SJCRH30 (cell line): ENCODE data around the gene GRM8. TPM values are rescaled to one million over a fixed set of nuclear protein-coding genes. Genes with fewer than 3 reads are reported as not detected.
A peak's percentile ranks its signal among the peaks of the same experiment; 100 is the strongest.

Experiments used
- DNase-seq, 2 experiments: peaks; one replicate each; pipeline ENCODE4 v3.0.0-alpha.2; 2015 to 2020
- H3K27ac ChIP-seq: fragments of 250-450 bp; sonication (Bioruptor Pico); 2 replicates; pipeline ENCODE4 v1.5.1; 2020; ENCODE audit warnings: mild to moderate bottlenecking, moderate library complexity
- H3K27me3 ChIP-seq: fragments of 250-450 bp; sonication (Bioruptor Pico); 2 replicates; pipeline ENCODE4 v1.5.1; 2020; ENCODE audit warnings: mild to moderate bottlenecking, moderate library complexity
- H3K36me3 ChIP-seq: fragments of 250-450 bp; sonication (Bioruptor Pico); 2 replicates; pipeline ENCODE4 v1.5.1; 2020; ENCODE audit warnings: mild to moderate bottlenecking, moderate library complexity
- H3K4me1 ChIP-seq: fragments of 250-450 bp; sonication (Bioruptor Pico); 2 replicates; pipeline ENCODE4 v1.5.1; 2020; ENCODE audit warnings: mild to moderate bottlenecking, moderate library complexity
- H3K4me3 ChIP-seq: fragments of 250-450 bp; sonication (Bioruptor Pico); 2 replicates; pipeline ENCODE4 v1.5.1; 2020; ENCODE audit warnings: mild to moderate bottlenecking, moderate library complexity
- H3K9me3 ChIP-seq: fragments of 250-450 bp; sonication (Bioruptor Pico); replicated peaks from 2 replicates; pipeline ENCODE4 v1.5.1; 2020; ENCODE audit warnings: mild to moderate bottlenecking, moderate library complexity
- total RNA-seq: library from RNA; depleted of rRNA; stranded (reverse); fragments of >200 nt; shearing (Covaris generic); gene quantifications from 2 replicates; pipeline ENCODE4 v1.2.3, GENCODE V29; 2014

The GRM8 gene
- total RNA-seq, 1 experiment from 2014 or later, result 0.36 TPM

- H3K27ac ChIP-seq, result no peak overlapping the region
- H3K4me3 ChIP-seq, result no peak overlapping the region
- H3K27me3 ChIP-seq, result no peaks in the 10 kb centered on the region
- H3K36me3 ChIP-seq, result no peaks in the 10 kb centered on the region
- H3K9me3 ChIP-seq, result no peaks in the 10 kb centered on the region
- DNase-seq, result no peak
- peaks cover 25% of the 10 kb centered on the region for H3K4me1 ChIP-seq
These were observed 799.6 kb downstream of the GRM8 start for GRCh38 chr7:126453104-126453503.

- H3K9me3 ChIP-seq, result no peaks in the 10 kb centered on the region
- peaks cover 40% of the 10 kb centered on the region for H3K4me1 ChIP-seq
- no peaks in the 10 kb centered on the region for H3K36me3 ChIP-seq
- no peaks in the 10 kb centered on the region for H3K27me3 ChIP-seq
- peak overlapping the region; percentile 90 for H3K27ac ChIP-seq
- peak overlapping the region; percentile 27 for H3K4me3 ChIP-seq
- no peak for DNase-seq
These were observed 802.5 kb downstream of the GRM8 start for GRCh38 chr7:126450269-126450671.

- peaks cover 40% of the 10 kb centered on the region for H3K4me1 ChIP-seq
- peak overlapping the region; percentile 90 for H3K27ac ChIP-seq
- no peaks in the 10 kb centered on the region for H3K36me3 ChIP-seq
- DNase-seq, result peak; percentile 79 to 92
- peak overlapping the region; percentile 27 for H3K4me3 ChIP-seq
- no peaks in the 10 kb centered on the region for H3K9me3 ChIP-seq
- H3K27me3 ChIP-seq, result no peaks in the 10 kb centered on the region
These were observed 803.0 kb downstream of the GRM8 start for GRCh38 chr7:126449611-126450268.

GRCh38 chr7:126447984-126448383, 804.8 kb downstream of the GRM8 start:
- DNase-seq, result no peak
- Histone ChIP-seq H3K4me3 (no peak overlapping the region), H3K9me3 (no peaks in the 10 kb centered on the region)

GRCh38 chr7:126445991-126446390, 806.8 kb downstream of the GRM8 start:
- H3K36me3 ChIP-seq, result no peaks in the 10 kb centered on the region
- H3K9me3 ChIP-seq, result no peaks in the 10 kb centered on the region
- no peaks in the 10 kb centered on the region for H3K27me3 ChIP-seq
- peak; percentile 32 to 66 for DNase-seq
- peak overlapping the region; percentile 14; the same call in 1 of the 2 replicates for H3K27ac ChIP-seq
- H3K4me3 ChIP-seq, result no peak overlapping the region
- H3K4me1 ChIP-seq, result peaks cover 55% of the 10 kb centered on the region

More at GRCh38 chr7:126447984-126448383, 804.8 kb downstream of the GRM8 start:
- Histone ChIP-seq H3K27ac (no peak overlapping the region), H3K27me3 (no peaks in the 10 kb centered on the region), H3K4me1 (peaks cover 43% of the 10 kb centered on the region), H3K36me3 (no peaks in the 10 kb centered on the region)

GRCh38 chr7:126443951-126444350, 808.8 kb downstream of the GRM8 start:
- H3K9me3 ChIP-seq, result no peaks in the 10 kb centered on the region
- no peaks in the 10 kb centered on the region for H3K27me3 ChIP-seq
- DNase-seq, result no peak
- H3K36me3 ChIP-seq, result no peaks in the 10 kb centered on the region
- peaks cover 36% of the 10 kb centered on the region for H3K4me1 ChIP-seq
- no peak overlapping the region for H3K27ac ChIP-seq
- no peak overlapping the region for H3K4me3 ChIP-seq

- H3K4me3 ChIP-seq, result no peak overlapping the region
- H3K36me3 ChIP-seq, result no peaks in the 10 kb centered on the region
- H3K27ac ChIP-seq, result no peak overlapping the region
- peaks cover 29% of the 10 kb centered on the region for H3K4me1 ChIP-seq
- H3K27me3 ChIP-seq, result no peaks in the 10 kb centered on the region
- no peaks in the 10 kb centered on the region for H3K9me3 ChIP-seq
- DNase-seq, result peak in 1 of 2 experiments; percentile 28
These were observed 809.8 kb downstream of the GRM8 start for GRCh38 chr7:126442908-126443307.

- Histone ChIP-seq H3K4me3 (no peak overlapping the region), H3K27me3 (no peaks in the 10 kb centered on the region), H3K27ac (no peak overlapping the region), H3K9me3 (no peaks in the 10 kb centered on the region), H3K36me3 (no peaks in the 10 kb centered on the region), H3K4me1 (peaks cover 32% of the 10 kb centered on the region)
- no peak for DNase-seq
These were observed 811.0 kb downstream of the GRM8 start for GRCh38 chr7:126441745-126442144.

GRCh38 chr7:126440542-126440941, 812.2 kb downstream of the GRM8 start:
- Histone ChIP-seq H3K9me3 (no peaks in the 10 kb centered on the region), H3K27me3 (no peaks in the 10 kb centered on the region), H3K4me1 (peaks cover 32% of the 10 kb centered on the region), H3K36me3 (no peaks in the 10 kb centered on the region), H3K27ac (no peak overlapping the region), H3K4me3 (no peak overlapping the region)
- no peak for DNase-seq

- Histone ChIP-seq H3K4me3 (no peak overlapping the region), H3K36me3 (no peaks in the 10 kb centered on the region), H3K27me3 (no peaks in the 10 kb centered on the region), H3K4me1 (peaks cover 19% of the 10 kb centered on the region), H3K9me3 (no peaks in the 10 kb centered on the region), H3K27ac (peak overlapping the region; percentile 1; the same call in 1 of the 2 replicates)
- DNase-seq, result peak; percentile 22 to 66
These were observed 816.4 kb downstream of the GRM8 start for GRCh38 chr7:126436213-126436868.

GRCh38 chr7:126426652-126427051, 826.1 kb downstream of the GRM8 start:
- Histone ChIP-seq H3K36me3 (no peaks in the 10 kb centered on the region), H3K27ac (no peak overlapping the region), H3K4me1 (peaks cover 25% of the 10 kb centered on the region), H3K4me3 (no peak overlapping the region), H3K27me3 (no peaks in the 10 kb centered on the region), H3K9me3 (no peaks in the 10 kb centered on the region)
- DNase-seq, result peak in 1 of 2 experiments; percentile 13

GRCh38 chr7:126424985-126425384, 827.8 kb downstream of the GRM8 start:
- DNase-seq, result peak in 1 of 2 experiments; percentile 51
- H3K4me3 ChIP-seq, result no peak overlapping the region
- H3K27ac ChIP-seq, result no peak overlapping the region

GRCh38 chr7:126419047-126419446, 833.7 kb downstream of the GRM8 start:
- H3K36me3 ChIP-seq, result no peaks in the 10 kb centered on the region
- no peak overlapping the region for H3K27ac ChIP-seq
- H3K27me3 ChIP-seq, result no peaks in the 10 kb centered on the region
- H3K4me3 ChIP-seq, result no peak overlapping the region
- no peak for DNase-seq
- no peaks in the 10 kb centered on the region for H3K4me1 ChIP-seq
- no peaks in the 10 kb centered on the region for H3K9me3 ChIP-seq

More at GRCh38 chr7:126424985-126425384, 827.8 kb downstream of the GRM8 start:
- Histone ChIP-seq H3K4me1 (peaks cover 25% of the 10 kb centered on the region), H3K27me3 (no peaks in the 10 kb centered on the region), H3K36me3 (no peaks in the 10 kb centered on the region), H3K9me3 (no peaks in the 10 kb centered on the region)

GRCh38 chr7:126411821-126412383, 840.8 kb downstream of the GRM8 start:
- no peaks in the 10 kb centered on the region for H3K36me3 ChIP-seq
- DNase-seq, result no peak
- no peaks in the 10 kb centered on the region for H3K27me3 ChIP-seq
- no peaks in the 10 kb centered on the region for H3K9me3 ChIP-seq
- no peak overlapping the region for H3K4me3 ChIP-seq
- no peaks in the 10 kb centered on the region for H3K4me1 ChIP-seq
- no peak overlapping the region for H3K27ac ChIP-seq

GRCh38 chr7:126411032-126411820, 841.5 kb downstream of the GRM8 start:
- no peaks in the 10 kb centered on the region for H3K27me3 ChIP-seq
- no peak overlapping the region for H3K4me3 ChIP-seq
- H3K9me3 ChIP-seq, result no peaks in the 10 kb centered on the region
- H3K4me1 ChIP-seq, result no peaks in the 10 kb centered on the region
- no peak for DNase-seq
- no peak overlapping the region for H3K27ac ChIP-seq
- no peaks in the 10 kb centered on the region for H3K36me3 ChIP-seq
